OCI-LY3 (cell line): ENCODE data around the gene PPP6R3.

Source experiments
- EZH2phosphoT487 ChIP-seq: fragments of 200-600 bp; shearing (Covaris generic); IDR thresholded peaks from 2 replicates; pipeline ENCODE4 v1.6.1; 2018; ENCODE audit warnings: antibody characterized with exemption, mixed run types, low read depth
- TF ChIP-seq, protein P1 (sequence below): fragments of 200-600, 300-600 bp; sonication (generic); IDR thresholded peaks from 2 replicates; pipeline ENCODE4 v1.5.1; 2014; ENCODE audit warnings: antibody characterized with exemption, low read length, low read depth

- TF ChIP-seq, protein P1, sequence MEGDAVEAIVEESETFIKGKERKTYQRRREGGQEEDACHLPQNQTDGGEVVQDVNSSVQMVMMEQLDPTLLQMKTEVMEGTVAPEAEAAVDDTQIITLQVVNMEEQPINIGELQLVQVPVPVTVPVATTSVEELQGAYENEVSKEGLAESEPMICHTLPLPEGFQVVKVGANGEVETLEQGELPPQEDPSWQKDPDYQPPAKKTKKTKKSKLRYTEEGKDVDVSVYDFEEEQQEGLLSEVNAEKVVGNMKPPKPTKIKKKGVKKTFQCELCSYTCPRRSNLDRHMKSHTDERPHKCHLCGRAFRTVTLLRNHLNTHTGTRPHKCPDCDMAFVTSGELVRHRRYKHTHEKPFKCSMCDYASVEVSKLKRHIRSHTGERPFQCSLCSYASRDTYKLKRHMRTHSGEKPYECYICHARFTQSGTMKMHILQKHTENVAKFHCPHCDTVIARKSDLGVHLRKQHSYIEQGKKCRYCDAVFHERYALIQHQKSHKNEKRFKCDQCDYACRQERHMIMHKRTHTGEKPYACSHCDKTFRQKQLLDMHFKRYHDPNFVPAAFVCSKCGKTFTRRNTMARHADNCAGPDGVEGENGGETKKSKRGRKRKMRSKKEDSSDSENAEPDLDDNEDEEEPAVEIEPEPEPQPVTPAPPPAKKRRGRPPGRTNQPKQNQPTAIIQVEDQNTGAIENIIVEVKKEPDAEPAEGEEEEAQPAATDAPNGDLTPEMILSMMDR = no peak
- TF ChIP-seq EZH2phosphoT487 = no peak
Measured at GRCh38 chr11:68416070-68416578, 44.4 kb upstream of the PPP6R3 start.
